ENCODE results near the gene LETMD1. TPM values are rescaled to one million over a fixed set of nuclear protein-coding genes. Genes with fewer than 3 reads are reported as not detected.

Gene LETMD1
- polyA plus RNA-seq, 1 of the 3 experiments (the other 2 are of a cell fraction), result 67.8 TPM

DNA sequence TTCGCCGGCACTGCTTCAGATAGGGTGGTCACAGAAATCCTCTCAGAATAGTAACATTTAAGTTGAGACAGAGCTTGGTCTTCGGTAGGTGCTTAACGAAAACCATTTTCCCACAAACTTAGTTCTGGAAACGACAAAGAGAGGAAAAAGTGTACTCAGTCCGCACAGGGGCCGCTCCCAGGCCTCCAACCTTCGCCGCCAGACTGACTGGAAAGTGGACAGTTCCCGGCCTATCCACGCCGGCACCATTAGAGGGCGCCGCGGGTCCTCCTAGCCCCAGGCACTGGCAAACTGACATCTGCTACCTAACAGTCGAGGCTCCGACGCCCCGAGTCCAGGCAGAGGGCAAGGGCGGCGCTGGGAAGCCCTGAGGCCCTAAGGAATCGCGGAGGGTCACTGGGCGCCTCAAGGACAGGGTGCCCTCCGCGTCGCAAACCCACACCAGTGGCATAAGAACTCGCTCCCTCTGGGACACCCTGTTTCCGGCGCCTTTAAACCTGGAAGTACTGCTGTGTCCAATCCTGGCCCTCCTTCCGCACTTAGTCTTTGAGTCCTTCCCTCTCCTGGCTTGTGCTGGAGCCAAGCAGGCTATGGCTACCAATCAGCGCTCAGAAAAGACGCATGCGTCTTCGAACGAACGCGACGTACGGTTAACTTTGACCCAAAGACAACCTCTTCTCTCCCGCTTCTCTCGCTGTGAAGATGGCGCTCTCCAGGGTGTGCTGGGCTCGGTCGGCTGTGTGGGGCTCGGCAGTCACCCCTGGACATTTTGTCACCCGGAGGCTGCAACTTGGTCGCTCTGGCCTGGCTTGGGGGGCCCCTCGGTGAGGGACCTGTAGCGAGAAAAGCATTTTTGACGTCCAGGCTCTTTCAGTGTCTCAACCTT is at the start of gene LETMD1 (continued):
- TF ChIP-seq, protein P1, sequence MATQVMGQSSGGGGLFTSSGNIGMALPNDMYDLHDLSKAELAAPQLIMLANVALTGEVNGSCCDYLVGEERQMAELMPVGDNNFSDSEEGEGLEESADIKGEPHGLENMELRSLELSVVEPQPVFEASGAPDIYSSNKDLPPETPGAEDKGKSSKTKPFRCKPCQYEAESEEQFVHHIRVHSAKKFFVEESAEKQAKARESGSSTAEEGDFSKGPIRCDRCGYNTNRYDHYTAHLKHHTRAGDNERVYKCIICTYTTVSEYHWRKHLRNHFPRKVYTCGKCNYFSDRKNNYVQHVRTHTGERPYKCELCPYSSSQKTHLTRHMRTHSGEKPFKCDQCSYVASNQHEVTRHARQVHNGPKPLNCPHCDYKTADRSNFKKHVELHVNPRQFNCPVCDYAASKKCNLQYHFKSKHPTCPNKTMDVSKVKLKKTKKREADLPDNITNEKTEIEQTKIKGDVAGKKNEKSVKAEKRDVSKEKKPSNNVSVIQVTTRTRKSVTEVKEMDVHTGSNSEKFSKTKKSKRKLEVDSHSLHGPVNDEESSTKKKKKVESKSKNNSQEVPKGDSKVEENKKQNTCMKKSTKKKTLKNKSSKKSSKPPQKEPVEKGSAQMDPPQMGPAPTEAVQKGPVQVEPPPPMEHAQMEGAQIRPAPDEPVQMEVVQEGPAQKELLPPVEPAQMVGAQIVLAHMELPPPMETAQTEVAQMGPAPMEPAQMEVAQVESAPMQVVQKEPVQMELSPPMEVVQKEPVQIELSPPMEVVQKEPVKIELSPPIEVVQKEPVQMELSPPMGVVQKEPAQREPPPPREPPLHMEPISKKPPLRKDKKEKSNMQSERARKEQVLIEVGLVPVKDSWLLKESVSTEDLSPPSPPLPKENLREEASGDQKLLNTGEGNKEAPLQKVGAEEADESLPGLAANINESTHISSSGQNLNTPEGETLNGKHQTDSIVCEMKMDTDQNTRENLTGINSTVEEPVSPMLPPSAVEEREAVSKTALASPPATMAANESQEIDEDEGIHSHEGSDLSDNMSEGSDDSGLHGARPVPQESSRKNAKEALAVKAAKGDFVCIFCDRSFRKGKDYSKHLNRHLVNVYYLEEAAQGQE (IDR thresholded peaks at IDR 0.05; ENCODE audit: low read depth, low read length), result peak; percentile 88
- peak; percentile 65 for TF ChIP-seq MXI1 (IDR thresholded peaks at IDR 0.05; ENCODE audit: low read depth, low read length)
- TF ChIP-seq, protein P2, sequence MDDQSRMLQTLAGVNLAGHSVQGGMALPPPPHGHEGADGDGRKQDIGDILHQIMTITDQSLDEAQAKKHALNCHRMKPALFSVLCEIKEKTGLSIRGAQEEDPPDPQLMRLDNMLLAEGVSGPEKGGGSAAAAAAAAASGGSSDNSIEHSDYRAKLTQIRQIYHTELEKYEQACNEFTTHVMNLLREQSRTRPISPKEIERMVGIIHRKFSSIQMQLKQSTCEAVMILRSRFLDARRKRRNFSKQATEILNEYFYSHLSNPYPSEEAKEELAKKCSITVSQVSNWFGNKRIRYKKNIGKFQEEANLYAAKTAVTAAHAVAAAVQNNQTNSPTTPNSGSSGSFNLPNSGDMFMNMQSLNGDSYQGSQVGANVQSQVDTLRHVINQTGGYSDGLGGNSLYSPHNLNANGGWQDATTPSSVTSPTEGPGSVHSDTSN (IDR thresholded peaks at IDR 0.05), result no peak; the same call in 1 of the 2 replicates
- TF ChIP-seq ELF1 (IDR thresholded peaks at IDR 0.05), result peak; percentile 94
- TF ChIP-seq NRF1 (IDR thresholded peaks at IDR 0.05; ENCODE audit: low read depth, low read length), result peak; percentile 49; the same call in 1 of the 2 replicates
- peak; percentile 76 for TF ChIP-seq TAF1 (IDR thresholded peaks at IDR 0.05; ENCODE audit: borderline replicate concordance, low read depth, low read length)
- TF ChIP-seq TCF12 (IDR thresholded peaks at IDR 0.05), result peak; percentile 32; the same call in 1 of the 2 replicates
- TF ChIP-seq, protein P3, sequence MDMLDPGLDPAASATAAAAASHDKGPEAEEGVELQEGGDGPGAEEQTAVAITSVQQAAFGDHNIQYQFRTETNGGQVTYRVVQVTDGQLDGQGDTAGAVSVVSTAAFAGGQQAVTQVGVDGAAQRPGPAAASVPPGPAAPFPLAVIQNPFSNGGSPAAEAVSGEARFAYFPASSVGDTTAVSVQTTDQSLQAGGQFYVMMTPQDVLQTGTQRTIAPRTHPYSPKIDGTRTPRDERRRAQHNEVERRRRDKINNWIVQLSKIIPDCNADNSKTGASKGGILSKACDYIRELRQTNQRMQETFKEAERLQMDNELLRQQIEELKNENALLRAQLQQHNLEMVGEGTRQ (IDR thresholded peaks at IDR 0.05; ENCODE audit: borderline replicate concordance, low read depth, low read length), result no peak
- TF ChIP-seq EP300 (IDR thresholded peaks at IDR 0.05; ENCODE audit: borderline replicate concordance in 1 of 2, low read depth in 1 of 2, low read length in 1 of 2), result no peak
- peak; percentile 67 for TF ChIP-seq RAD21 (IDR thresholded peaks at IDR 0.05; ENCODE audit: low read length)

DNA sequence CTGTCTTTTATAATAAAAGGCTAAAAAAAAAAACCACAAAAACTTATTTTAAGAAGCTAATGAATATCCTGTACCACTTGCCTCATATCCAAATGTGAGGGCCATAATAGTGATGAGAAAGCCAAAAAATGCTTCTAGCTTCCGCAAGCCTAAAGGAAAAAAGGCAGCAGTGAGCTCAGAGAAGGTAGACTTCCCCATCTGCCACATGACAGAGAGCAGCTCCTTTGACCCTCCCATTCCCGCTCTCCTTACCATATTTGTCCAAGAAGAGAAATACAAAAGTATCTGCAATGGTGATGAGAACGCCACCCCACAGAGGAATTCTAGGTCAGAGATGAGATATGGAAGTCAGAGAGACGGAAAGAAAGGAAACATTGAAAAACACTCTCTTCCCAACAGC is 49.0 kb upstream of the LETMD1 start:
- CTCF ChIA-PET, result interaction anchor here (2.1 kb wide), 1 partner anchor 234 kb away, joined by 5 read pairs; no protein-coding TSS in a partner anchor
- Histone ChIP-seq H2AFZ (ENCODE audit: low read depth) (no peak overlapping the region), H3K79me2 (ENCODE audit: insufficient read depth) (no peaks in the 10 kb centered on the region), H3K9me3 (no peaks in the 10 kb centered on the region), H4K20me1 (ENCODE audit: insufficient read depth) (no peaks in the 10 kb centered on the region), H3K27me3 (ENCODE audit: insufficient read depth) (no peaks in the 10 kb centered on the region), H3F3A (replicated peaks; ENCODE audit: insufficient read depth) (no peaks in the 10 kb centered on the region), H3K9me2 (no peaks in the 10 kb centered on the region), H3K4me3 (ENCODE audit: low read depth in 2 of 2, low read length in 1 of 2) (no peak overlapping the region), H3K9ac (no peak overlapping the region), H3K4me1 (ENCODE audit: control insufficient read depth in 1 of 2, insufficient read depth in 2 of 2, low read depth in 1 of 2, low read length in 1 of 2) (no peaks in the 10 kb centered on the region), H3K27ac (ENCODE audit: low read depth in 2 of 2, low read length in 1 of 2) (no peak overlapping the region), H3K36me3 (replicated peaks in 1 of 2; ENCODE audit: control insufficient read depth in 1 of 2, insufficient read depth in 2 of 2, low read length in 1 of 2) (peaks cover 28 to 52% of the 10 kb centered on the region in 2 experiments), H3K4me2 (no peak overlapping the region)
- DNase-seq, result no peak
- TF ChIP-seq JUND (IDR thresholded peaks at IDR 0.05), result no peak
- TF ChIP-seq GABPA (IDR thresholded peaks at IDR 0.05; ENCODE audit: low read depth), result no peak
- TF ChIP-seq YY1 (IDR thresholded peaks at IDR 0.05; ENCODE audit: low read depth), result no peak
- no peak for TF ChIP-seq TEAD4 (IDR thresholded peaks at IDR 0.05; ENCODE audit: borderline replicate concordance, insufficient read depth)
- TF ChIP-seq, protein P2 (IDR thresholded peaks at IDR 0.05), result no peak
- TF ChIP-seq RFX5 (IDR thresholded peaks at IDR 0.05; ENCODE audit: low read length), result no peak
- WGBS (ENCODE audit: low lambda C conversion rate), result 94% methylated on average over 4 of the region's 4 CpGs
- POLR2A ChIA-PET, result no interaction called here
